Transverse colon (tissue), 4 donors: ENCODE results near the gene CLK3. TPM values are rescaled to one million over a fixed set of nuclear protein-coding genes. Genes with fewer than 3 reads are reported as not detected.

Source experiments
- DNase-seq: peaks from one replicate; pipeline ENCODE4 v3.0.0-alpha.2; 2019
- H3K27ac ChIP-seq, 4 donors: fragments of 200-600 bp; sonication (generic); 2 replicates each; pipeline ENCODE4 v1.5.1; 2016 to 2018; ENCODE audit warnings: inconsistent platforms in 4 of 4
- H3K27me3 ChIP-seq: fragments of 200-600 bp; sonication (generic); 2 replicates; pipeline ENCODE4 v1.5.1; 2017; ENCODE audit warnings: inconsistent platforms
- H3K36me3 ChIP-seq, 4 donors: fragments of 200-600 bp; sonication (generic); 2 replicates each; pipeline ENCODE4 v1.5.1; 2017 to 2019; ENCODE audit warnings: inconsistent platforms in 4 of 4
- H3K4me1 ChIP-seq, 4 donors: fragments of 200-600 bp; sonication (generic); 2 replicates each; pipeline ENCODE4 v1.5.1; 2017 to 2020; ENCODE audit warnings: inconsistent platforms in 4 of 4
- H3K4me3 ChIP-seq, 4 donors: fragments of 200-600 bp; sonication (generic); 1 replicate in 1 of 4; 2 replicates in 3 of 4; pipeline versions ENCODE4 v1.5.1 to v1.6.1; 2017 to 2019; ENCODE audit warnings: inconsistent platforms in 4 of 4
- H3K9me3 ChIP-seq, 2 donors: fragments of 200-600 bp; sonication (generic); 2 replicates each; pipeline ENCODE4 v1.5.1; 2017 to 2019; ENCODE audit warnings: inconsistent platforms in 2 of 2
- CTCF ChIP-seq, 5 experiments: fragments of 200-600 bp in 3 of 5; fragments of 450-650 bp in 2 of 5; sonication (generic) in 3 of 5; IDR thresholded peaks; 1 replicate in 2 of 5; 2 replicates in 3 of 5; pipeline ENCODE4 v1.5.1; 2016 to 2017; ENCODE audit warnings: antibody characterized with exemption in 5 of 5, inconsistent platforms in 3 of 5, mild to moderate bottlenecking in 2 of 5, moderate library complexity in 1 of 5
- EP300 ChIP-seq: sonication (generic); formaldehyde crosslinking; IDR thresholded peaks from one replicate; pipeline ENCODE4 v1.6.1; 2017; ENCODE audit warnings: antibody characterized with exemption, low read depth
- POLR2A ChIP-seq: fragments of 450-650 bp; IDR thresholded peaks from one replicate; pipeline ENCODE4 v1.6.1; 2016; ENCODE audit warnings: antibody characterized with exemption, mild to moderate bottlenecking, moderate library complexity
- POLR2AphosphoS5 ChIP-seq, 3 donors: sonication (generic); formaldehyde crosslinking; IDR thresholded peaks; one replicate each; pipeline ENCODE4 v1.6.1; 2016; ENCODE audit warnings: antibody characterized with exemption in 3 of 3
- WGBS, 2 donors: methylation state at CpG; one replicate each; pipeline ENCODE4 v1.1.5; 2018; ENCODE audit warnings: low coverage in 1 of 2; 5-methylcytosine and 5-hydroxymethylcytosine counted together
- in situ Hi-C, 4 donors: fragments of 200-750 bp; cut with MboI; loops; one replicate each; pipeline versions ENCODE4 v1.15.0 to v1.15.1; 2017; ENCODE audit warnings: low sequenced_read_pairs in 3 of 4, low pct_ligation_motif_present in 1 of 4, low pct_unique_long_range_greater_than_20kb in 1 of 4
- intact Hi-C: fragments of 100-400 bp; cut with DNase I; formaldehyde crosslinking; loops from one replicate; pipeline ENCODE4 v1.15.1; 2023; ENCODE audit warnings: low total_unique reads
- total RNA-seq, 4 donors: library from RNA; depleted of rRNA; stranded (reverse); fragments of >200 nt; gene quantifications; one replicate each; pipeline ENCODE4 v1.1.0, GENCODE V29; 2016

The CLK3 gene
- total RNA-seq, 4 donors from 2014 or later = 144 to 420 (median 208) TPM

GRCh38 chr15:74605795-74606150 lies 9.9 kb upstream of the CLK3 start:
- in situ Hi-C loops = no loop called here
- TF ChIP-seq POLR2A (no peak), EP300 (no peak), CTCF (IDR thresholded peaks at IDR 0.05) (no peak), POLR2AphosphoS5 (IDR thresholded peaks at IDR 0.05) (no peak)
- Histone ChIP-seq H3K27me3 (no peaks in the 10 kb centered on the region), H3K27ac (no peak overlapping the region), H3K4me3 (no peak overlapping the region), H3K4me1 (no peaks in the 10 kb centered on the region), H3K36me3 (no peaks in the 10 kb centered on the region), H3K9me3 (no peaks in the 10 kb centered on the region)
- no peak for DNase-seq
- WGBS, 2 donors = 80% methylated on average over 1 of the region's 1 CpG; no CpG with 5 or more reads in 1 of the 2 donors
- intact Hi-C loops = no loop called here

- H3K4me1 ChIP-seq = peaks cover 0 to under 1% (median 0%) of the 10 kb centered on the region in 4 donors
- 48 to 100% methylated on average over 1 to 3 of the region's 3 CpGs for WGBS, 2 donors
- no peaks in the 10 kb centered on the region for H3K36me3 ChIP-seq
- intact Hi-C loops = no loop called here
- in situ Hi-C loops = no loop called here
- no peak overlapping the region for H3K27ac ChIP-seq
- no peaks in the 10 kb centered on the region for H3K9me3 ChIP-seq
- DNase-seq = no peak
- no peak overlapping the region for H3K4me3 ChIP-seq
- no peaks in the 10 kb centered on the region for H3K27me3 ChIP-seq
- TF ChIP-seq POLR2A = no peak
- TF ChIP-seq EP300 = no peak
Measured at GRCh38 chr15:74608786-74609185, 6.8 kb upstream of the CLK3 start.

- in situ Hi-C loops (no loop called here), intact Hi-C loops (no loop called here)
- H3K4me3 ChIP-seq = no peak overlapping the region
- H3K27ac ChIP-seq = no peak overlapping the region
- H3K36me3 ChIP-seq = no peaks in the 10 kb centered on the region
- TF ChIP-seq POLR2A (no peak), POLR2AphosphoS5 (IDR thresholded peaks at IDR 0.05) (no peak), CTCF (IDR thresholded peaks at IDR 0.05) (no peak), EP300 (no peak)
- H3K9me3 ChIP-seq = no peaks in the 10 kb centered on the region
- H3K4me1 ChIP-seq = peaks cover 0 to 5% (median 2%) of the 10 kb centered on the region in 4 donors
- H3K27me3 ChIP-seq = no peaks in the 10 kb centered on the region
- DNase-seq = no peak
- 77 to 80% methylated on average over 1 to 3 of the region's 3 CpGs for WGBS, 2 donors
Measured at GRCh38 chr15:74609938-74610301, 5.7 kb upstream of the CLK3 start.

- H3K27me3 ChIP-seq = no peaks in the 10 kb centered on the region
- H3K27ac ChIP-seq = no peak overlapping the region
- in situ Hi-C loops = no loop called here
- DNase-seq = no peak
- TF ChIP-seq EP300 = no peak
- TF ChIP-seq POLR2AphosphoS5 (IDR thresholded peaks at IDR 0.05) = no peak
- TF ChIP-seq POLR2A = no peak
- TF ChIP-seq CTCF (IDR thresholded peaks at IDR 0.05) = no peak
- H3K4me3 ChIP-seq = no peak overlapping the region
- no peaks in the 10 kb centered on the region for H3K9me3 ChIP-seq
- intact Hi-C loops = no loop called here
- WGBS, 2 donors = 70 to 75% methylated on average over 2 to 6 of the region's 7 CpGs
- no peaks in the 10 kb centered on the region for H3K36me3 ChIP-seq
- peaks cover 0 to 9% (median 2%) of the 10 kb centered on the region in 4 donors for H3K4me1 ChIP-seq
Measured at GRCh38 chr15:74610302-74610951, 5.2 kb upstream of the CLK3 start.

- intact Hi-C loops = no loop called here
- TF ChIP-seq POLR2AphosphoS5 (IDR thresholded peaks at IDR 0.05) (no peak), EP300 (no peak), CTCF (IDR thresholded peaks at IDR 0.05) (no peak), POLR2A (no peak)
- no peaks in the 10 kb centered on the region for H3K9me3 ChIP-seq
- peaks cover 0 to 9% (median 2%) of the 10 kb centered on the region in 4 donors for H3K4me1 ChIP-seq
- no peaks in the 10 kb centered on the region for H3K36me3 ChIP-seq
- no peak overlapping the region for H3K4me3 ChIP-seq
- 94% methylated on average over 11 of the region's 11 CpGs; no CpG with 5 or more reads in 1 of the 2 donors for WGBS, 2 donors
- H3K27ac ChIP-seq = no peak overlapping the region
- in situ Hi-C loops = no loop called here
- DNase-seq = no peak
- no peaks in the 10 kb centered on the region for H3K27me3 ChIP-seq
Measured at GRCh38 chr15:74611341-74611740, 4.3 kb upstream of the CLK3 start.
